ENCODE measurements around the gene AOC1.
"Not testable (repeated sequence)": the region's sequence is repeated elsewhere in the genome, so short reads cannot be mapped to it uniquely, and the experiment has no call there.

AOC1 gene

DNA sequence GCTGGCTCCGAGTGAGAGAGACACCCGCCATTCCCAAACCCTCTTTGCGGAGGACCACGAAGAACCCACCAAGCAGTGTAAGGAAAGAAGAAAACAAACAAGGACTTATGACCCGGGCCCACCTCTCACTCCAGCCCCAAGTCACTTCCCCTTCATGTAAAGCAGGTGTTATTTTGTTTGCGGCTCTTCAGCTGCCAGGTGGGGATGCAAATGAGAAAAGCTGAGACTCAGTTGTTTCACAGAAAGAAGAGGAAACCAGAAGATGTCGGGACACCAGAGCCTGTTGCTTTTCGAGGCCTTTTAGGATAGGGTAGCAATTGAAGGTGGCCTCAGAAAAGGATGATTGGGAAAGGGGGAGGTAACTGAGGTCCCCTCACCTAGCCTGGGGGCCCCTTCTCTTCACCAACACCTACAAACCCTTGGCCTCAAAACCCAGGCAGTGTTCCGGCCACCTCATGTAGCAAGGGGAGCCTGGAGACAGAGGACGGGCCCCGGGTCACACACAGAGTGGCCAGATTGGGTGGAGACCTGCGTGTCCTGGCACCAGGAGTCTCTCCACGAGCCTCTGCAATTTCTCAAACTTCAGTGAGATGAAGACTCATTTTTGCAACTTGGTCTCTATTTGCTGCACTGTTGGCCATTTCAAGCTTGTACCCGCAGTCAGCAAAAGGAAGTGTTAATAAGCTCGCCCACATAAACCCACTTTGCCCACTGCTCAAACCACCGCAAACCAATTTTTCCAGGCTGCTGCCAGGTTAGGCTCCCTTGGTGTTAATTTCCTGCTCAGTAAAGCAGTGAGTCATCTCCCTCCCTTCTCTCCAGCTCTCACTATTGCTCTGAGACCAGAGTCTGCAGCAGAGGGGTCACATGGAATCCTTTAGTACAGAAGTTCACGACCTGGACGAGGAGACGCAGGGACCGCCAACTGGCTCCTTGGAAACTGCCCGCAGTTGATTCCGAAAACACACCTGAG is 45.5 kb downstream of the AOC1 start:
- DNase-seq (ENCODE audit: low read depth in 2 of 2): no peak

DNA sequence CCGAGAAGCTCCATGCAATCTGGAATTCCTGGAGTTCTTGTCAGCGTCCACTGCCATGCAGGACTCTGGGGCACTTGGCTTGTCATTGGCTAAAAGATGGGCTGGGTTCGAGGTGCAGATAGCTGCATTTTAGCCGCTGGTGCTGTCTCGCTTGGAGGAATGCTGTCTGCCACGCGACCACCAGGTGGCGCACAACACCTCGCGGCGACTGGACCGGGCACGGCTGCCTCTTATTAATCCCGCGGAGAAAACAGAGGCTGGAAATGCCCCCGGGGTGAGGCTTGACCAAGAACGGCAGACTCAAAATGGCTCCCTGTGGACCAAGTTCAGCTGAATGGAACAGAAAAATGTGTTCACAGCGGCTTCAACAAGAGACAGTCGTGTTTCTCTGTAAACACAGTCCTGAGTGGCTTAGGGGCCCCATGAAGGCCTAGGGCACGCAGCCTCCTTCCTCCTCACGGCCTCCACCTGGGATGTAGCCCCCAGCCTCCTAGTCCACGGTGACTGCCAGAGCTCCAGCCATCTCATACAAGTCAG is 46.2 kb downstream of the AOC1 start:
- peak; percentile 4 to 6 for DNase-seq (ENCODE audit: low read depth in 2 of 2)

GRCh38 chr7:150900675-150901074 is 48.4 kb downstream of the AOC1 start:
- DNase-seq (ENCODE audit: low read depth in 2 of 2): no peak

- DNase-seq (ENCODE audit: low read depth in 2 of 2): no peak
Measured at GRCh38 chr7:150901160-150902035, 49.1 kb downstream of the AOC1 start.

- DNase-seq (ENCODE audit: low read depth in 2 of 2): no peak
Measured at GRCh38 chr7:150902078-150903033, 50.0 kb downstream of the AOC1 start.

DNA sequence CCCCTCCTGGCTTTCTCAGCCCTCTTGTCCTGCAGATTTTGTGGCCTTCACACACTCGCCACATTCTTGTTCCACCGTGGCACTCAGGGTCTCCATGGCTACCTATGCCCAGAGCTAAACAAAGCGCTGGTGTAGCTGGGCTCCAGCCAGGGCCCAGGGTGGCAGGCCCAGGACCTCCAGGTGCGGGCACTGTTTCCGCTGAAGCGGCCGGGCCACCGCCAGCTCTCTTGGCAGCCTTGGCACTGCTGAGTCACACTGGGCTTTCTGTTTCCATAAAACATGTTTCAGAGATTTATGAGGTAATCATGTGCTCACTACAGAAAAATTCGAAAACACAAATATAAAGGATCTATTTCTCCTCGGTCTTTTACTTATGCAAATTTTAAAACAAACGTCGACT is 51.3 kb downstream of the AOC1 start:
- DNase-seq (ENCODE audit: low read depth in 2 of 2): no peak

GRCh38 chr7:150904011-150904909 is 51.9 kb downstream of the AOC1 start:
- no peak for DNase-seq (ENCODE audit: low read depth in 2 of 2)

DNA sequence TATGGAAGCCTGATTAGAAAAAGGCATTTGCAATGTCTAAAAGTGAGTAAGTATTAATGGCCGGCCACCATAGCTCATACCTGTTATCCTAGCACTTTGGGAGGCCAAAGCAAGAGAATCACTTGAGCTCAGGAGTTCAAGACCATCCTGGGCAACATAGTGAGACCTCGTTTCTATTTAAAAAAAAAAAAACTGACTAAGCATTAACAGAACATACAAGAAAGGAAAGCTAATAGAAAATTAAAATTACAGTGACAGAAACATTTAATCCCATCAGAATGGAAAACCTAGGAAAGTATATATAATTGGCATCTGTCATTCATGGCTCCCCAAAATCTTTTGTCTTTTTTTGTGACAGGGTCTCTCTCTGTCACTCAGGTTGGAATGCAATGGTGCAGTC is 55.9 kb downstream of the AOC1 start:
- no peak for DNase-seq (ENCODE audit: low read depth in 2 of 2)

GRCh38 chr7:150909200-150909995 is 57.1 kb downstream of the AOC1 start:
- no peak for DNase-seq (ENCODE audit: low read depth in 2 of 2)

- DNase-seq (ENCODE audit: low read depth in 2 of 2): not testable (repeated sequence)
Measured at GRCh38 chr7:150910305-150910995, 58.1 kb downstream of the AOC1 start.

- no peak for DNase-seq (ENCODE audit: low read depth in 2 of 2)
Measured at GRCh38 chr7:150910996-150911422, 58.7 kb downstream of the AOC1 start.

Data from fibroblast of skin of left quadriceps (primary cell).